ENCODE data around the gene NRP2. TPM values are rescaled to one million over a fixed set of nuclear protein-coding genes. Genes with fewer than 3 reads are reported as not detected.

The NRP2 gene
- total RNA-seq, 1 donor from 2014 or later, result 39.3 TPM

- no peak for DNase-seq
Measured at GRCh38 chr2:205709319-205709718, 27.0 kb downstream of the NRP2 start.

GRCh38 chr2:205712508-205712907, 30.2 kb downstream of the NRP2 start:
- no peak for DNase-seq

GRCh38 chr2:205713086-205713485, 30.8 kb downstream of the NRP2 start:
- DNase-seq, result no peak

- DNase-seq, result no peak
Measured at GRCh38 chr2:205714058-205714776, 31.9 kb downstream of the NRP2 start.

GRCh38 chr2:205714789-205715720, 32.8 kb downstream of the NRP2 start:
- DNase-seq, result no peak

- no peak for DNase-seq
Measured at GRCh38 chr2:205715831-205716525, 33.7 kb downstream of the NRP2 start.

- DNase-seq, result no peak
Measured at GRCh38 chr2:205717175-205717846, 35.0 kb downstream of the NRP2 start.

- DNase-seq, result no peak
Measured at GRCh38 chr2:205717999-205718398, 35.7 kb downstream of the NRP2 start.

- no peak for DNase-seq
Measured at GRCh38 chr2:205719847-205720246, 37.5 kb downstream of the NRP2 start.

GRCh38 chr2:205720451-205720902, 38.2 kb downstream of the NRP2 start:
- no peak for DNase-seq

GRCh38 chr2:205721057-205721449, 38.8 kb downstream of the NRP2 start:
- DNase-seq, result peak; percentile 21

GRCh38 chr2:205722283-205722918, 40.1 kb downstream of the NRP2 start:
- no peak for DNase-seq

- no peak for DNase-seq
Measured at GRCh38 chr2:205723179-205723578, 40.9 kb downstream of the NRP2 start.

GRCh38 chr2:205725059-205725458, 42.8 kb downstream of the NRP2 start:
- DNase-seq, result no peak

- DNase-seq, result no peak
Measured at GRCh38 chr2:205726506-205726905, 44.2 kb downstream of the NRP2 start.

- no peak for DNase-seq
Measured at GRCh38 chr2:205727174-205727573, 44.9 kb downstream of the NRP2 start.

- DNase-seq, result no peak
Measured at GRCh38 chr2:205728366-205728765, 46.1 kb downstream of the NRP2 start.

GRCh38 chr2:205730191-205730590, 47.9 kb downstream of the NRP2 start:
- DNase-seq, result no peak

GRCh38 chr2:205730701-205731582, 48.6 kb downstream of the NRP2 start:
- no peak for DNase-seq

- DNase-seq, result no peak
Measured at GRCh38 chr2:205731583-205731981, 49.3 kb downstream of the NRP2 start.

- DNase-seq, result no peak
Measured at GRCh38 chr2:205732314-205732713, 50.0 kb downstream of the NRP2 start.

All from skin of body (tissue), 2 donors.